Vagina (tissue), 2 donors: Measurements from ENCODE around the gene MAP4K1.

Experiments
- POLR2A ChIP-seq, 2 donors: fragments of 450-650 bp; IDR thresholded peaks; one replicate each; pipeline ENCODE4 v1.6.1; 2017; ENCODE audit warnings: antibody characterized with exemption in 2 of 2, mild to moderate bottlenecking in 2 of 2, moderate library complexity in 2 of 2
- POLR2AphosphoS5 ChIP-seq, 2 donors: sonication (generic); formaldehyde crosslinking; IDR thresholded peaks; one replicate each; pipeline ENCODE4 v1.9.0; 2017; ENCODE audit warnings: antibody characterized with exemption in 2 of 2, mild to moderate bottlenecking in 2 of 2, low read depth in 1 of 2; ENCODE audit not compliant: insufficient read depth in 1 of 2
- TF ChIP-seq, protein P1 (sequence below), 3 experiments: fragments of 450-650 bp in 2 of 3; fragments of 200-600 bp in 1 of 3; sonication (generic) in 1 of 3; IDR thresholded peaks; one replicate each; pipeline ENCODE4 v1.5.1; 2017 to 2019; ENCODE audit warnings: antibody characterized with exemption in 3 of 3, mild to moderate bottlenecking in 2 of 3, moderate library complexity in 2 of 3

DNA sequence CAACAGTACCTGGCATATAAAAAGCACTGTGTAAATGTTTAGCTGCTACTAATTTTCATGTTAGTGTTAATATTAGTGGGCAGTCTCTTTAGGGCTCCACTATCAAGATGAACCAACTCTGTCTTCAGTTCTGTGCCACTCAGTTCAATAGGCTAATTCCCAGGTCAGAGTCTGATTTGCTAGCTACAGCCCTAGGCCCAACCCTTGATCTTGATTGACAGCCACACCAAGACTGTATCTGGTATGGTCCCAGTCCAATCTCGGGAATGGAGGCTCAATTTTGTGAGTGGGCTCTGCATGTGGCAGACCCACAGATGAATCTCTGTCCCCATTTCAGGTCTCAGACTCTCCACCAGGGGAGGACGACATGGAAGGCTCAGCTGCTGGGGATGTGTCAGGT, 46.1 kb downstream of the MAP4K1 start:
- TF ChIP-seq, protein P1, sequence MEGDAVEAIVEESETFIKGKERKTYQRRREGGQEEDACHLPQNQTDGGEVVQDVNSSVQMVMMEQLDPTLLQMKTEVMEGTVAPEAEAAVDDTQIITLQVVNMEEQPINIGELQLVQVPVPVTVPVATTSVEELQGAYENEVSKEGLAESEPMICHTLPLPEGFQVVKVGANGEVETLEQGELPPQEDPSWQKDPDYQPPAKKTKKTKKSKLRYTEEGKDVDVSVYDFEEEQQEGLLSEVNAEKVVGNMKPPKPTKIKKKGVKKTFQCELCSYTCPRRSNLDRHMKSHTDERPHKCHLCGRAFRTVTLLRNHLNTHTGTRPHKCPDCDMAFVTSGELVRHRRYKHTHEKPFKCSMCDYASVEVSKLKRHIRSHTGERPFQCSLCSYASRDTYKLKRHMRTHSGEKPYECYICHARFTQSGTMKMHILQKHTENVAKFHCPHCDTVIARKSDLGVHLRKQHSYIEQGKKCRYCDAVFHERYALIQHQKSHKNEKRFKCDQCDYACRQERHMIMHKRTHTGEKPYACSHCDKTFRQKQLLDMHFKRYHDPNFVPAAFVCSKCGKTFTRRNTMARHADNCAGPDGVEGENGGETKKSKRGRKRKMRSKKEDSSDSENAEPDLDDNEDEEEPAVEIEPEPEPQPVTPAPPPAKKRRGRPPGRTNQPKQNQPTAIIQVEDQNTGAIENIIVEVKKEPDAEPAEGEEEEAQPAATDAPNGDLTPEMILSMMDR (IDR thresholded peaks at IDR 0.05), result no peak
- TF ChIP-seq POLR2AphosphoS5 (IDR thresholded peaks at IDR 0.05; ENCODE audit: insufficient read depth in 1 of 2, low read depth in 1 of 2), result no peak
- TF ChIP-seq POLR2A (IDR thresholded peaks at IDR 0.05), result no peak
